ENCODE results near the gene C1QL3. TPM values are rescaled to one million over a fixed set of nuclear protein-coding genes. Genes with fewer than 3 reads are reported as not detected.

C1QL3 gene
- total RNA-seq, 2 donors from 2014 or later, result 0.12 TPM; not detected in 1

DNA sequence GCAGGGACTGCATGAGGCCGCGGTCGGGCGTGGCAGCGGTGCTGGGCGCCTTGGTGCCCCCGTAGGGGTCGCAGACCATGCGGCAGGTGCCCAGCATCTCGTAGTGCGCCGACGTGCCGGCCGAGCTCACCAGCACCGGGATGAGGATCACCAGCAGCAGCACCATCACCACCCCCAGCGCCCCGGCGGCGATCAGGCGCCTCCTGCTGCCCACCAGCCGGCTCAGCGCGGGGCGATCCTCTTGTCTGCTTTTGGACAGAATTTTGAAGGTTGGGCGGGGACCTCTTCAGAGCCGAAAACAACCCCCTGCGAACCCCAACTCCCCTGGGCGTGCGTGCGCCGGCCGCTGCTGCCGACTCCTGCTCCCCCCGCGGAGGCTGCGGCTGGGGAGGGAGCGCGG, 779 bp downstream of the C1QL3 start:
- peak; percentile 60 to 61 for DNase-seq
- Mint-ChIP-seq H3K27ac (no peak overlapping the region), H3K4me1 (ENCODE audit: low read depth) (no peaks in the 10 kb centered on the region), H3K27me3 (ENCODE audit: low read depth) (peaks cover 46% of the 10 kb centered on the region), H3K4me3 (peak overlapping the region; percentile 58 to 68), H3K36me3 (ENCODE audit: insufficient read depth in 2 of 2) (no peaks in the 10 kb centered on the region), H3K9me3 (no peaks in the 10 kb centered on the region)
- peak; percentile 78 to 79 for ATAC-seq (replicated peaks in 1 of 2)

DNA sequence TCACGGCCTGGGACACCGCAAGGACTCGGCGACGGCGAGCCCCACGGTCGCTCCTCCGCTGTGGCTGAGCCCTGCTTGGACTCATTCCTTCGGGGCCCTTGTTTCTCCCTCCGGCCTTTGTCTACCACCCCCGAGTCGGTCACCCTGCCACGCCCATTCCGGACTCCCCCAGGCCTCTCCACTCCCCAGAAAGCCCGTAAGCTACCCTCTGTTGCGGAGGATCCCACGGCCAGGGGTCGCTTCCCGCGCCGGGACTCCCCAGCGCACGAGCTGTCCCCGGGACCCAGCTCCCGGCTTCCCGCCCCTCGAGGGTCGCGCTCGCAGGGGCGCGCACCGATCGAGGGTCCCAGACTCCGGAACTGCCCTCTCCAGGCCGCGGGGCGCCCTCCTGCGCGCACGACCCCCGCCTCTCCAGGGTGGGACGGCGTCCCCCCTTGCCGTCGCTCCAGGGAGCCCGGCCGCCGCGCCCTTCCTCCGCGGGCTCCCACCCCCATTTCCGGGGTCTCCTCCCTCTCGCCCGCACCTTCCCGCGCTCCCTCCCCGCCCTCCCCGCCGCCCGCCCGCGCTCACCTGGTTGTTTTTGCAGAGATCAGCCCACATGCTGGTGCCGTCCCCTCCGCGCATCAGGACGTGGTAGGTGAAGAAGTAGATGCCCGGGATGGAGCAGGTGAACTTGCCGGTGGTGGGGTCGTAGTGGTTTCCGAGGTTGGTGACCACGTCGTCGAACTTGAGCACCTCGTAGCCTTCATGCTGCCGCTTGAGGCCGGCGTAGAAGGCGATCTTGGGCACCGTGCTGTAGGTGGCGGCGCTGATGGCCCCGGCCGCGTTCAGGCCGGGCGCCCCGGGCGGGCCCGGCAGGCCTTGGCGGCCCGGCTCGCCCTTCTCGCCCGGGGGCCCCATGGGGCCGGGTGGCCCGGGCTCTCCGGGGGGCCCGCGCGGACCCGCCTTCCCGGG, 1.5 kb downstream of the C1QL3 start:
- DNase-seq (peak; percentile 11 to 18), ATAC-seq (replicated peaks in 1 of 2) (peak; percentile 41 to 58)
- Mint-ChIP-seq H3K4me1 (ENCODE audit: low read depth) (no peaks in the 10 kb centered on the region), H3K9me3 (no peaks in the 10 kb centered on the region), H3K27ac (no peak overlapping the region), H3K4me3 (peak overlapping the region; percentile 77 to 81), H3K27me3 (ENCODE audit: low read depth) (peaks cover 46% of the 10 kb centered on the region), H3K36me3 (ENCODE audit: insufficient read depth in 2 of 2) (no peaks in the 10 kb centered on the region)

DNA sequence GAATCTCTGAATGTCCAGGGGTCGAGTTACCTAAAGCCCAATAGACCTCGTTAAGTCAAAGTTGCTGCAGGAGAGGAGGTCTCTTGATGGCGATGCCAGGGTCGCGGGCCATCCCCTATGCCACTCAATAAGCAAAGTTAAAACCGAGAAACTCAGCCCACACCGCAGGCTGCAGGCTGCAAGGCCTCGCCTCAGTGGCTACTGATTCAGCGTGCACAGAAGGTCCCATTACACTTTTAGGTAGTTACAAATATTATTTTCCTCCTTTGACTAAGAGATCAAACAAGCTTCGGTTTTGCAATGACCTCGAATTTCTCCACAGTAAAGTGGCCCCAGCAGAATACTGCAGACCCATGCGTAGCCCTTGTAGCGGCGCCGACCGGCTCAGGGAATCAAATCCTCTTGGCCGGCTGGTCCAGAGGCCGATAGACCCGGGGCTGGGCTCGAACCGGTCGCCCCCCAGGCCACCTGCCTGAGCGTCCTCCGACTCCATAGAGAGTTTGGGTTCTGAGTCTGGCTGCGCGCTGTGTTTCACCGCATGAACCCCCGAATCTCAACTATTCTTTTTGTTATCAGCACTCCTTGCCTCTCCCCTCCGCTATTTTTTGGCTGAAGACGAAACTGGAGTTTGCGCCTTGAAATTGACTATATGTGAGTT, 2.3 kb downstream of the C1QL3 start:
- ATAC-seq (replicated peaks in 1 of 2) (no peak), DNase-seq (no peak)
- Mint-ChIP-seq H3K4me1 (ENCODE audit: low read depth) (no peaks in the 10 kb centered on the region), H3K27me3 (ENCODE audit: low read depth) (peaks cover 41% of the 10 kb centered on the region), H3K9me3 (no peaks in the 10 kb centered on the region), H3K36me3 (ENCODE audit: insufficient read depth in 2 of 2) (no peaks in the 10 kb centered on the region), H3K4me3 (peak overlapping the region; percentile 55 to 76), H3K27ac (no peak overlapping the region)

DNA sequence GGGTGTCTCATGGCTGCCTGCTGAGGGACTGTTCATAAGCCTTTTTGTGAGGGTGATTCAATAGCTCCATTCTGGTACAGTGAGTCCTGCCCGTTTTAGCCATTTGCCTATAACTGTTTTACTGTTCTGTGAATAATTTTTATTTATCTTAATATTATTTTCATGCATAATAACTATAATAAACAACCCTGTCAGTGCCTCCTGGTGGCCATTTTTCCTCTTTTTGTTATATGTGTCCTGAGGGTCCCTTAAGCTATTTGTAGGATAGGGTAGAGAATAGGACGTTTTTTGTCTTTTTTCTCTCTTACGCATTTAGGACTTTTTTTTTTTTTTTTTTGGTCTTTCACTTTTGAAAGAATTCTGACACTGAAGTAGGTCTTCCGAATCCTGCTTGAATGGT, 2.9 kb downstream of the C1QL3 start:
- DNase-seq (no peak), ATAC-seq (replicated peaks in 1 of 2) (no peak)
- H3K27me3 Mint-ChIP-seq (ENCODE audit: low read depth), result peaks cover 35% of the 10 kb centered on the region
- no peaks in the 10 kb centered on the region for H3K4me1 Mint-ChIP-seq (ENCODE audit: low read depth)
- no peak overlapping the region for H3K4me3 Mint-ChIP-seq
- H3K36me3 Mint-ChIP-seq (ENCODE audit: insufficient read depth in 2 of 2), result no peaks in the 10 kb centered on the region
- H3K9me3 Mint-ChIP-seq, result no peaks in the 10 kb centered on the region
- H3K27ac Mint-ChIP-seq, result no peak overlapping the region

DNA sequence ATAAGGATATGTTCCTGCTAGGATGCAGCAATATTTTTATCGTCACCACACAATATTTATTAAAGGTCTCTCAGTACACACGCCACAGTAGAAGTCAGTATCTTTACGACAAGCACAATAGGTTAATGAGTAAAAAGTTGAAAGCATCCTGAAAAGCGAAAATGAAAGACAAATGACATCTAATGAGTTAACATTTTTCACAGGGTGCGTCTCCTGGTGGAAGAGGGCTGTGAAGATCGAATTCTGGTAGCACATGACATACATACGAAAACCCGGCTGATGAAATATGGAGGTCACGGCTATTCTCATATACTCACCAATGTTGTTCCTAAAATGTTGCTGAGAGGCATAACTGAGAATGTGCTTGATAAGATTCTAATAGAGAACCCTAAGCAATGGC, 10.8 kb downstream of the C1QL3 start:
- no peaks in the 10 kb centered on the region for H3K9me3 Mint-ChIP-seq
- DNase-seq (no peak), ATAC-seq (replicated peaks in 1 of 2) (no peak)
- H3K4me1 Mint-ChIP-seq (ENCODE audit: low read depth), result no peaks in the 10 kb centered on the region
- peaks cover 3 to 6% of the 10 kb centered on the region in 2 donors for H3K36me3 Mint-ChIP-seq (ENCODE audit: insufficient read depth in 2 of 2)
- H3K27ac Mint-ChIP-seq, result no peak overlapping the region
- H3K4me3 Mint-ChIP-seq, result no peak overlapping the region
- H3K27me3 Mint-ChIP-seq (ENCODE audit: low read depth), result no peaks in the 10 kb centered on the region

DNA sequence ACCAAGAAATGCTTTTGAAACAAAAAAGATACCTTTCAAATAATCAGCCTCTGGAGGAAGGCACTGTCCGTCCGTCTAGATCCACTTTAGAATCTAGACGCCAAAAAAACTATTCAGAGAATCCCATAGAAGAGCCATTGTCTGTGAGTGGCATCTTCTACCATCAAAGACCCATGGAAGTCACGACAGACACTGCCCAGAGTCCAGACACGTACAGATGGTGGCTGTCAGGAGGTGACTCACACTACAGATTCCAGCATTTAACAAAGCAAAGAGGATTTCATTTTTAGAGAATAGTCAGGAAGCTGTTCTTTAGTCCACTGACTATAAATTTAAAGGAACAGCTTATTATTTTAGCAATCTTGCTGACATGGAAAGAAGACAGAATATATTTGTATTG, 11.7 kb downstream of the C1QL3 start:
- no peaks in the 10 kb centered on the region for H3K27me3 Mint-ChIP-seq (ENCODE audit: low read depth)
- H3K4me3 Mint-ChIP-seq, result no peak overlapping the region
- no peaks in the 10 kb centered on the region for H3K9me3 Mint-ChIP-seq
- peaks cover 3 to 6% of the 10 kb centered on the region in 2 donors for H3K36me3 Mint-ChIP-seq (ENCODE audit: insufficient read depth in 2 of 2)
- no peaks in the 10 kb centered on the region for H3K4me1 Mint-ChIP-seq (ENCODE audit: low read depth)
- H3K27ac Mint-ChIP-seq, result no peak overlapping the region
- ATAC-seq (replicated peaks in 1 of 2) (no peak), DNase-seq (no peak)

DNA sequence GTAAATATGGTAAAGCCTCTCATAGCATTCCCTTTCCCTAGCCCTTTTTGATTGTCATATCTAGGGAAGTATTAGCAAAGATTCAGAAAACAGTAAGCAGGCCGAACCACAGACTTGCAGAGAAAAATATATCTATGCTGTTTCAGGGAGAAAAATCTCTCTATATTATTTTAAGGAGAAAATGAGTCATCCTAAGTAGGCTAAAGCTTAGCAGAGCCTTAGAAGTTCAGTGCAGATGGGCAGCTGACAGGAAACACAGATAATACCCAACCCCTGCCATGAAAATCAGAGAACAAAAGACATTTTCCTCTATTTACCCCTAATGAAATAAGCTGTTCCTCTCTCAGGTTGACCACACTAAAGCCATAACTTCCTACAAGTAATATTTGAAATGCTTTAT, 16.5 kb downstream of the C1QL3 start:
- Mint-ChIP-seq H3K4me1 (ENCODE audit: low read depth) (no peaks in the 10 kb centered on the region), H3K27ac (no peak overlapping the region), H3K36me3 (ENCODE audit: insufficient read depth in 2 of 2) (peaks cover 3 to 6% of the 10 kb centered on the region in 2 donors), H3K27me3 (ENCODE audit: low read depth) (no peaks in the 10 kb centered on the region), H3K4me3 (no peak overlapping the region), H3K9me3 (no peaks in the 10 kb centered on the region)
- ATAC-seq (replicated peaks in 1 of 2) (no peak), DNase-seq (no peak)

DNA sequence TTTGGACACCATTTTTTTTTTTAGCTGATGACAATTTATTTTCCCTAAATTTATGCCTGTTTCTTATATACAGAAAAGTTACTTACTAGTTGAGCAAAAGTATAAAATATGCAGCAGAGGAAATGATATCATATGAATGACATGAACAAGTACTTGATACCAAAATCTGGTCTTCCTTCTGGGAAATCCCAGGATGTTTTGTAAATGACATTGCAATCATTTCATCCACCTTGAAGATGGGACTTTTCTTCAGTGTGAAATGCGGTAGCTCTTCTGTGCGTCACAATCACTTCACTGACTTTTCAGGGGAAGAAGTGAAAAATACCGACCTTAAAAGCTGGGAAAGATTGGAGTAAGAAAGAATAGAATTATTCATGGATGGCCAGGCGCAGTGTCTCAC, 23.8 kb downstream of the C1QL3 start:
- Mint-ChIP-seq H3K36me3 (ENCODE audit: insufficient read depth in 2 of 2) (peaks cover 0 to 8% of the 10 kb centered on the region in 2 donors), H3K27me3 (ENCODE audit: low read depth) (no peaks in the 10 kb centered on the region), H3K9me3 (no peaks in the 10 kb centered on the region), H3K4me1 (ENCODE audit: low read depth) (peaks cover 9% of the 10 kb centered on the region), H3K4me3 (no peak overlapping the region), H3K27ac (no peak overlapping the region)
- ATAC-seq (replicated peaks in 1 of 2), result no peak
- DNase-seq, result no peak

DNA sequence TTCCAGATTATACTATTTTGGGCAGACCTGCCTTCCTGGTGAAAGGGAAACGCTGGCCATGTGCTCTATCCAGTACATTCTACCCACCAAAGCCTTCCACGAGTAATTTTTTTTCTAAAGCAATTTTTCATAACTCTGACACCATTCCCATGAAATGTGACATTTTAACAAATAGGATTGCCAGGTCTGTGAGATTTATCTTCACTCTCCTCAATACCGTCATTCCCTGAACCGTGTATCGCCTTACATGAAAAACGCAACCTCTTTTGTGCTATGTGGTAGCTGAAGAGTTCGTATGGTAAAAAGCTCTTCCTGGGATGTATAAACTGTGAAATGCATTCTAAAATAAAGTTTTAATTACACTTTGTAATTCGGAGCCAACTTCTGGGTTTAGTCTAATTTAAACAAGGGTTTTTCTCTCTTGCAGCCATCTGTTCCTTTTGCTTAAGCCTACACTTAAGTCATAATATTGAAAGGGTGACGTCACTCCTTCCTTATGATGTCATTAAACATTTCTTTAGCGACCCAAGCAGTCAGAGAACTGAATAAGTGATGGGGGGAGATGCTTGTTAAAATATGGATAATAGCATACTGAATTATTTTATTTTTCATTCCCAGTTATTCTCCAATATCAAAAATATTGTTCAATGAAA, 27.7 kb downstream of the C1QL3 start:
- H3K9me3 Mint-ChIP-seq, result no peaks in the 10 kb centered on the region

DNA sequence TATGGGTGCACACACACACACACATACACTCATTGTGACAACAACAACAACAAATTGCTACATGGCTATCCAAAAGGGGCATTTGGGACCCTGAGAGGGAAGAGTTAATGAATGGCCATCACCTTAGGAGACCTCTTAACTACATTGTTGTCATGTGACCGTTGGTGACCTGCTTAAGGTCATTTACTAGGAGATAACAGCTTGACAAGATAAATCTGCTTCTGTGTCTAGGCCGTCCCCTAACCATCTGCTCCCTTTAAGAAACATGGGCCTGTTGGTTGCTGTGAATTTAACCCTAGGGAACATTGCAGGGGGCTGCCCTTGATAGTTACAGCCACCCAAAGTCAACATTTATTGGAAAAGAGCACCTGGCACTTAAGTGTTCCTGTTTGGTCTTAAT, 29.7 kb downstream of the C1QL3 start:
- Mint-ChIP-seq H3K4me1 (ENCODE audit: low read depth) (no peaks in the 10 kb centered on the region), H3K36me3 (ENCODE audit: insufficient read depth in 2 of 2) (peaks cover 3 to 5% of the 10 kb centered on the region in 2 donors), H3K4me3 (no peak overlapping the region), H3K27ac (no peak overlapping the region), H3K27me3 (ENCODE audit: low read depth) (no peaks in the 10 kb centered on the region), H3K9me3 (no peaks in the 10 kb centered on the region)
- DNase-seq (no peak), ATAC-seq (replicated peaks in 1 of 2) (no peak)

More for the DNA sequence above, 27.7 kb downstream of the C1QL3 start:
- Mint-ChIP-seq H3K36me3 (ENCODE audit: insufficient read depth in 2 of 2) (peaks cover under 1 to 6% of the 10 kb centered on the region in 2 donors), H3K27me3 (ENCODE audit: low read depth) (no peaks in the 10 kb centered on the region), H3K27ac (no peak overlapping the region), H3K4me3 (no peak overlapping the region), H3K4me1 (ENCODE audit: low read depth) (peaks cover 9% of the 10 kb centered on the region)
- no peak for DNase-seq
- no peak for ATAC-seq (replicated peaks in 1 of 2)

DNA sequence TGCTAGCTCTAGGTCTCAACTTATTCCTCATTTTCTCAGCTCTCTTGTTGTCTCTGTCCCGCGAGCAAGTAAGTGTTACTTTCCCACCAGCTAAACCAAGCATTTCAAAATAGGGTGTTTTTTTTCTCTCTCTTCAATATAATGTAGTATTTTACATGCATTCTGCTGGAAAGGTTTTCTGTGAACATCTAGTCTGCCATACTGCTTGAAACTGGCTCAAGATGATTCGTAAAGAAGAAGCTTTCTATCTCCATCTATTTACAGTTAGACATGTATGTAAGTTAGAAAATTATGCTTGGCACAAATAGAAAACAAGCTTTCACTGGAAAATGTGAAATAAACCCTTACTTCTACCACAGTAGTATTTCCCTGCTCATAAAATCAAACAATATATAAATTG, 31.2 kb downstream of the C1QL3 start:
- H3K4me1 Mint-ChIP-seq (ENCODE audit: low read depth), result no peaks in the 10 kb centered on the region
- H3K9me3 Mint-ChIP-seq, result no peaks in the 10 kb centered on the region
- H3K27me3 Mint-ChIP-seq (ENCODE audit: low read depth), result no peaks in the 10 kb centered on the region
- DNase-seq (no peak), ATAC-seq (replicated peaks in 1 of 2) (no peak)
- no peak overlapping the region for H3K27ac Mint-ChIP-seq
- peaks cover 3 to 8% of the 10 kb centered on the region in 2 donors for H3K36me3 Mint-ChIP-seq (ENCODE audit: insufficient read depth in 2 of 2)
- H3K4me3 Mint-ChIP-seq, result no peak overlapping the region

DNA sequence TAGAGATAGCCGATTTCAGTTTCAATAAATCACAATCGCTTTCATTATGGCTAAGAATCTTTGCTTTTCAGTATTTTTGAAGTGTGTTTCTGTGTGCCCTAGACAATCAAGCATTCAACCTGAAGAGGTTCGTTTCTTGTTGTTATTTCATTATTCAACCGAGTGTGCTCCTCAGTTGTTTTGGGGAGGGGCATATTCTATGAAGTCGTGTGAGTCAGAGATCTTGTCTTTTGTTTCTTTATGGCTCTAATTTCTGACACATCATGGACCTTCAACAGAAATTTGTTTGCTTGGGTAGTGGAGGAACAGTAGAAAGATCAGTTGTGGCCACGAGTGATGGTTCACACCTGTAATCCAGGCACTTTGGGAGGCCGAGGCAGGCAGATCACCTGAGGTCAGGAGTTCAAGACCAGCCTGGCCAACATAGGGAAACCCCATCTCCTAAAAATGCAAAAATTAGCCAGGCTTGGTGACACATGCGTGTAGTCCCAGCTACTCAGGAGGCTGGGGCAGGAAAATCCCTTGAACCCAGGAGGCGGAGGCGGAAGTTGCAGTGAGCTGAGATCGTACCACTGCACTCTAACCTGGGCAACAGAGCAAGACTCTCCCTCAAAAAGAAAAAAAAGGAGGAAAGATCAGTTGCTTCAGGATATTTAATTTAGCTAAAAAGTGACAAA, 38.3 kb downstream of the C1QL3 start:
- Mint-ChIP-seq H3K4me1 (ENCODE audit: low read depth) (peaks cover 11% of the 10 kb centered on the region), H3K36me3 (ENCODE audit: insufficient read depth in 2 of 2) (peaks cover 6 to 8% of the 10 kb centered on the region in 2 donors), H3K9me3 (no peaks in the 10 kb centered on the region), H3K27me3 (ENCODE audit: low read depth) (no peaks in the 10 kb centered on the region), H3K27ac (no peak overlapping the region), H3K4me3 (no peak overlapping the region)
- no peak for DNase-seq
- no peak for ATAC-seq (replicated peaks in 1 of 2)
